Measurements from ENCODE around the gene KIFC3.

KIFC3 gene

GRCh38 chr16:57756424-57757325 lies 45.6 kb downstream of the KIFC3 start:
- DNase-seq (ENCODE audit: low read depth) = no peak
- no peak for TF ChIP-seq POLR2A (IDR thresholded peaks at IDR 0.05; ENCODE audit: extremely low read depth, insufficient read length)
- TF ChIP-seq, protein P1, sequence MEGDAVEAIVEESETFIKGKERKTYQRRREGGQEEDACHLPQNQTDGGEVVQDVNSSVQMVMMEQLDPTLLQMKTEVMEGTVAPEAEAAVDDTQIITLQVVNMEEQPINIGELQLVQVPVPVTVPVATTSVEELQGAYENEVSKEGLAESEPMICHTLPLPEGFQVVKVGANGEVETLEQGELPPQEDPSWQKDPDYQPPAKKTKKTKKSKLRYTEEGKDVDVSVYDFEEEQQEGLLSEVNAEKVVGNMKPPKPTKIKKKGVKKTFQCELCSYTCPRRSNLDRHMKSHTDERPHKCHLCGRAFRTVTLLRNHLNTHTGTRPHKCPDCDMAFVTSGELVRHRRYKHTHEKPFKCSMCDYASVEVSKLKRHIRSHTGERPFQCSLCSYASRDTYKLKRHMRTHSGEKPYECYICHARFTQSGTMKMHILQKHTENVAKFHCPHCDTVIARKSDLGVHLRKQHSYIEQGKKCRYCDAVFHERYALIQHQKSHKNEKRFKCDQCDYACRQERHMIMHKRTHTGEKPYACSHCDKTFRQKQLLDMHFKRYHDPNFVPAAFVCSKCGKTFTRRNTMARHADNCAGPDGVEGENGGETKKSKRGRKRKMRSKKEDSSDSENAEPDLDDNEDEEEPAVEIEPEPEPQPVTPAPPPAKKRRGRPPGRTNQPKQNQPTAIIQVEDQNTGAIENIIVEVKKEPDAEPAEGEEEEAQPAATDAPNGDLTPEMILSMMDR (IDR thresholded peaks at IDR 0.05; ENCODE audit: low read depth, low read length) = no peak

DNA sequence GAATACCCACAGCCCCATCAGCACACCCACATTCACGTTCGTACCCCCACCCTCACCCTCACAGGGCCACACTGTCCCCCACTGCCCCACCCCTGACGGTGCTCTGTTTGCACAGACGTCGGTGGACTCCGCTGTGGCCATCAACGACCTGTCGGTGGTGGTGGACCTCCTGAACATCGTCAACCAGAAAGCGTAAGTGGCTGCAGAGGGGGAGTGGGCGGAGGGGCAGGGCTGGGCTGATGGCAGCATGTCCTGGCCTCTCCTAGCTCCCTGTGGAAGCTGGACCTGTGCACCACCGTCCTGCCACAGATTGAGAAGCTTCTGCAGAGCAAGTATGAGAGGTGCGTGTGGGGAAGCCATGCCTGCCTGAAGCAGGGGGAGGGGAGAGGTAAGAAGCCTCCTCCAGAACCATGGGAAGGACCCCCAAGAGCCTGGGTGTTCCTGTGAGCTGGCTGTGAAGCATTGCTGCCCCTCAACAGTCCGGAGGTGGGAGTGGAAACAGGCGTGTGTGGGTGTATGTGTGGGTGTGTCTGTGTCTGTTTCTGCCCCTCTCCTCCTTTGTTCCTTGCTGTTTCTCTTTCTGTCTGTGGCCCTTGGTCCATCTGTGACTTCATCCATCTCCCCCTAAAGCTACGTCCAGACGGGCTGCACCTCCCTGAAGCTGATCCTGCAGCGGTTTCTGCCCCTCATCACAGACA lies 46.4 kb downstream of the KIFC3 start:
- TF ChIP-seq MYC (IDR thresholded peaks at IDR 0.05; ENCODE audit: low read depth, low read length) (no peak), MAX (IDR thresholded peaks at IDR 0.05; ENCODE audit: low read depth, low read length) (no peak), POLR2A (IDR thresholded peaks at IDR 0.05; ENCODE audit: extremely low read depth, insufficient read length) (no peak)
- TF ChIP-seq, protein P1 (IDR thresholded peaks at IDR 0.05; ENCODE audit: low read depth, low read length) = no peak
- DNase-seq (ENCODE audit: low read depth) = no peak
- H3K4me3 ChIP-seq (ENCODE audit: low read depth, low read length) = no peak overlapping the region

More at GRCh38 chr16:57756424-57757325, 45.6 kb downstream of the KIFC3 start:
- no peak overlapping the region for H3K4me3 ChIP-seq (ENCODE audit: low read depth, low read length)

- DNase-seq (ENCODE audit: low read depth) = no peak
- no peak overlapping the region for H3K4me3 ChIP-seq (ENCODE audit: low read depth, low read length)
- TF ChIP-seq POLR2A (IDR thresholded peaks at IDR 0.05; ENCODE audit: extremely low read depth, insufficient read length) = no peak
- TF ChIP-seq, protein P1 (IDR thresholded peaks at IDR 0.05; ENCODE audit: low read depth, low read length) = no peak
- TF ChIP-seq MAX (IDR thresholded peaks at IDR 0.05; ENCODE audit: low read depth, low read length) = no peak
- no peak for TF ChIP-seq MYC (IDR thresholded peaks at IDR 0.05; ENCODE audit: low read depth, low read length)
These were observed 47.1 kb downstream of the KIFC3 start for GRCh38 chr16:57755061-57755684.

DNA sequence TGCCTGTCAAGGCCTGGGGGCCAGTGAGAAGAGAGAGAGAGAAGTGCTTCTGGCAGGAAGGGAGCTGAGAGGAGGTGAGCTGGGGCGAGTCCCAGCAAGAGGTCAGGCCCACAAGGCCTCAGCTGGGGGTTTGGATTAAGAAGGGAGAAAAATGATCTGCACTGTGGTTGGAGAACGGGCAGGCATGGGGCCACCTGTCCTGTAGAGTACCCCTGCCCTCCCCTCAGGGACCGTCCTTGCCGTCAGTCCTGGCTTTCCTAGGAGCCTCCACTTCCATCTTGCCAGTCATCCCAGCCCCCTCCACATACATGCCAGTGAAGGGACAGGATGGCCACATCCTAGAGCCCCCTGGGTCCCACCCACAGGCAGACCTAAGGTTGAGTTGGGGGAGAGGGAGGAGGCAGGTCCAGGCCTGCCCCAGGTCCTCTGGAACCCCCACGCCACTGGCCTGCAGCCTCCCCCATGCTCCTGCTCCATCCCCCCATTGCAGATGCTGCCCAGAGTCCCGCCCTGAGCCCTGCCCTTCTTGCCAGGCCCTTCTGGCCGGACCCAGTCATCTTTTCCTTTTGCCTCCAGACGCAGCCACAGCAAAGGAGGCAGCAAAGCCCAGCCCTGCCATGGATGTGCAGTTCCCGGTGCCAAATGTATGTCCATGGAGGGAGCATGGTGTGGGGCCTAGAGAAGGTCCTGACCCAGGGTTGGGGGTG lies 47.8 kb downstream of the KIFC3 start:
- TF ChIP-seq MAX (IDR thresholded peaks at IDR 0.05; ENCODE audit: low read depth, low read length) (no peak), MYC (IDR thresholded peaks at IDR 0.05; ENCODE audit: low read depth, low read length) (no peak), POLR2A (IDR thresholded peaks at IDR 0.05; ENCODE audit: extremely low read depth, insufficient read length) (no peak)
- TF ChIP-seq, protein P1 (IDR thresholded peaks at IDR 0.05; ENCODE audit: low read depth, low read length) = no peak
- H3K4me3 ChIP-seq (ENCODE audit: low read depth, low read length) = no peak overlapping the region
- DNase-seq (ENCODE audit: low read depth) = no peak

- no peak for TF ChIP-seq POLR2A (IDR thresholded peaks at IDR 0.05; ENCODE audit: extremely low read depth, insufficient read length)
- TF ChIP-seq MAX (IDR thresholded peaks at IDR 0.05; ENCODE audit: low read depth, low read length) = no peak
- TF ChIP-seq MYC (IDR thresholded peaks at IDR 0.05; ENCODE audit: low read depth, low read length) = no peak
- TF ChIP-seq, protein P1 (IDR thresholded peaks at IDR 0.05; ENCODE audit: low read depth, low read length) = no peak
- no peak overlapping the region for H3K4me3 ChIP-seq (ENCODE audit: low read depth, low read length)
- no peak for DNase-seq (ENCODE audit: low read depth)
These were observed 48.6 kb downstream of the KIFC3 start for GRCh38 chr16:57753448-57754353.
